Smooth muscle cell of the brain vasculature (primary cell): Measurements from ENCODE around the gene CD2.

Experiments used
- DNase-seq: peaks from one replicate; pipeline ENCODE4 v3.0.0-alpha.2; 2012; ENCODE audit warnings: low read depth, low spot score

Gene CD2, protein sequence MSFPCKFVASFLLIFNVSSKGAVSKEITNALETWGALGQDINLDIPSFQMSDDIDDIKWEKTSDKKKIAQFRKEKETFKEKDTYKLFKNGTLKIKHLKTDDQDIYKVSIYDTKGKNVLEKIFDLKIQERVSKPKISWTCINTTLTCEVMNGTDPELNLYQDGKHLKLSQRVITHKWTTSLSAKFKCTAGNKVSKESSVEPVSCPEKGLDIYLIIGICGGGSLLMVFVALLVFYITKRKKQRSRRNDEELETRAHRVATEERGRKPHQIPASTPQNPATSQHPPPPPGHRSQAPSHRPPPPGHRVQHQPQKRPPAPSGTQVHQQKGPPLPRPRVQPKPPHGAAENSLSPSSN

GRCh38 chr1:116754198-116754977 is at the start of gene CD2:
Gene CD2 (plus strand): TSS chr1:116754430. CDS start chr1:116754493, 63 bp downstream.
- DNase-seq, result no peak

- DNase-seq, result no peak
Observed at GRCh38 chr1:116706123-116706522, 48.1 kb upstream of the CD2 start.

GRCh38 chr1:116706841-116707240 is 47.4 kb upstream of the CD2 start:
- no peak for DNase-seq

DNA sequence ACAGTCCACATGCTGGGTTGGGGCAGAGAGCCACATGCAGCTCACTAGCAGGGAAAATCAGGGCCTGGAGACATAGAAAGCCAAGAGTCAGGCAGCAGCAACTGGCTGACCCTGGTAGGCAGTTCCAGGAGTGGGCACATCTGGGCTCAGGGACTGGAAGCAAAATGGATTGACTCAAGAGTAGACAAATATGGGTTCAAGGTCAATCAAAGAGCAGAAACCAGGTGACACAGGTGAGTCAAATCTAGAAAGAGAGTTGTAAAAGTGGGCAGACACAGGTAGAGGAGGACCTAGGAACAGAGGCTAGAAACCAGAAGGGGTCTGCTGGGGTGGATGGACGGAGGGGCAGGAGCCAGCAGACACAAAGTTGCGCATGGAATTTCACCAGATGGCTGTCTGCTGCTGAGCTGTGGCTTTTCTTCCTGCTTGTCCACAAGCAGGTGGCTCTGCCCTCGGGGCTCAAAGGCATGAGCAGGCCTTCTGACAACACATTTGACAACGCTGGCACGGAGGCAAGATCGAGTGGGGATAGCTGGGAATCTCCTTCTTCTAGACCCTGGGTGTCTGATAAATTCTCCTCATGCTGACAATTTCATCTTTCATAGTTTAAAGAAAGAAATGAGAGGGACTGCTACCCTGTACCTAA is 45.9 kb upstream of the CD2 start:
- no peak for DNase-seq

GRCh38 chr1:116709666-116710167 is 44.5 kb upstream of the CD2 start:
- no peak for DNase-seq

- DNase-seq, result no peak
Observed at GRCh38 chr1:116710420-116711262, 43.6 kb upstream of the CD2 start.

GRCh38 chr1:116711263-116711840 is 42.9 kb upstream of the CD2 start:
- DNase-seq, result no peak

GRCh38 chr1:116712510-116712909 is 41.7 kb upstream of the CD2 start:
- DNase-seq, result no peak

DNA sequence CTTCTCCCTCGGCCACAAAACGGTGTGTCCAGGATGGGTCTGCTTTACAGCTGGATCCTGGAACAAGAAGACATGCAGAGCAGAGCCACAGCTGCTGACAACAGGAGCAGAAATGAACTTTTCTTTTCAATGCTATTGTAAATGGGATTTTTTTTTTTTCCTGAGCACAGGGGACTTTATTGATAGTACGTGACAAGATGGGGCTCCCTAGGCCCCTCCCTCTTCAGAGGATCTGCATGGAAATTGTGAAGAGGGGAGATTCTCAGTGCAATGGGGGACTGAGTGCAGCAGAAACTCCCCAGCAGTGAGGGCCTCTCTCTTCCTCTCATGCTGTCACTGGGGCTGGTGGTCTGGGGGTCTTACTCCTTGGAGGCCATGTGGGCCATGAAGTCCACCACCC is 40.8 kb upstream of the CD2 start:
- no peak for DNase-seq

GRCh38 chr1:116716391-116716790 is 37.8 kb upstream of the CD2 start:
- DNase-seq, result no peak

GRCh38 chr1:116717318-116717717 is 36.9 kb upstream of the CD2 start:
- no peak for DNase-seq

GRCh38 chr1:116720364-116721038 is 33.7 kb upstream of the CD2 start:
- no peak for DNase-seq

GRCh38 chr1:116721039-116721405 is 33.2 kb upstream of the CD2 start:
- no peak for DNase-seq

- no peak for DNase-seq
Observed at GRCh38 chr1:116721451-116722007, 32.7 kb upstream of the CD2 start.

- no peak for DNase-seq
Observed at GRCh38 chr1:116722016-116722838, 32.0 kb upstream of the CD2 start.

- DNase-seq, result peak; percentile 21
Observed at GRCh38 chr1:116724765-116725375, 29.4 kb upstream of the CD2 start.

DNA sequence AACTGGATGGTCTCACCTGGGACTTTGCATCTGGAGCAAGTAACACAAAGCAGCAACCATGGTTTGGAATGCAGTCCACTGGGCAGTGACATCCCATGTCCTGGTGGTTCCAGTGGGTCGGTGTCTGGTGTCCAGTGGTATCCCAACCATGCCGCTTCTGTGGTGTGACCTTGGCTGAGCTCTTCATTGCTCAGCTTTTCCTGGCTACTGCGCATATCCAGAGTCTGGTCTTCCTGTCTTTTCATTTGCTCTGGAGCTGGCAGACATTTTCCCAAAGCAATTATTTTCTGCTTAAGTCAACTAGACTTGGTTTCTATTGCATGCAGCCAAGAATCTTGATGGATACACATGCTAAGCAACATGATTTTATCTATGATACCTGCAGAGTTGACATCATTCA is 28.4 kb upstream of the CD2 start:
- no peak for DNase-seq

DNA sequence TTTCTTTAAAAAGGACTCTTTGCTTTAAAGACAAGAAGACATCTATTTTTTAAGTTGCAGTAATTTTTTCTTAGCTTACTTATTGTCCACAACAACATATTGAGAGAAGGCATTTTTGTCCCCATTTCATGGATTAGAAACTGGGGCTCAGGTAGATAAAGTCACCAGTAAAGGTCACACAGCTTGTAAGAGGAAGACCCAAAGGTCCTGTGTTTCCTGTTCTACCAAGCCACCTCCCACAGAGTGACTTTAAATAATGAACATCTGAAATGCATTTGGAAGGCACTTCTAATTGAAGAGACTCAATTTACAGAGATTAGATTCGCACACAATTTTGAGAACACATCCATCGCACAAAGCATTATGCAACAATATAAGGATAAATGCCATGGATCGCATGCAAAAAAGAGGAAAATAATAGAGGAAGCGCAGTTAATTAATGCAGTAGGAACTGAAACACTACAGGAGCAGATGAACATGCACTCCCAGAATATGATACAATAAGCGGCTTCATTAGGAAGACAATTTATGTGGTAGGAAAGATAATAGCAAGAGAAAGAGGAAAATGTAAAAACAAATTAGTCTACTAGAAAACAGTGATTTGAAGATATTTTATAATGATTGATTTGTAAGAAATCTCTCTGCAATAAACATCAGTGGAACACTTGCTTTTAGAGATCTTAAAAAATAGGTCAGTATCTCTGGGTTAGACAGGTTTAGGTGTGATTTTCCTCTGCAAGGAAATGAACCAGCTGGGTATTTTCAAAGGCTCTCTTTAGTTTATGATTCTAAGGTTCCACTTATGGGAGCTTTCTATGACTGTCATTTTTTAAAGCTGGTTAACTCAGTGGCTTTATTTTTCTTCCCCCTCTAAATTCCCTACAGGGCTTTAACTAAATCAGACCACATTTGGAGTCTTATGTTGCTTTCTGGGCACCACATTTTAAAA is 27.1 kb upstream of the CD2 start:
- DNase-seq, result no peak
